Measurements from ENCODE around the gene MRPL49. TPM values are rescaled to one million over a fixed set of nuclear protein-coding genes. Genes with fewer than 3 reads are reported as not detected.

Gene MRPL49
- total and polyA plus RNA-seq, 9 of the 15 experiments (the other 6 are each of a cell fraction or from before 2014, with no cell fraction given): 74.3 to 132 (median 91.2) TPM

DNA sequence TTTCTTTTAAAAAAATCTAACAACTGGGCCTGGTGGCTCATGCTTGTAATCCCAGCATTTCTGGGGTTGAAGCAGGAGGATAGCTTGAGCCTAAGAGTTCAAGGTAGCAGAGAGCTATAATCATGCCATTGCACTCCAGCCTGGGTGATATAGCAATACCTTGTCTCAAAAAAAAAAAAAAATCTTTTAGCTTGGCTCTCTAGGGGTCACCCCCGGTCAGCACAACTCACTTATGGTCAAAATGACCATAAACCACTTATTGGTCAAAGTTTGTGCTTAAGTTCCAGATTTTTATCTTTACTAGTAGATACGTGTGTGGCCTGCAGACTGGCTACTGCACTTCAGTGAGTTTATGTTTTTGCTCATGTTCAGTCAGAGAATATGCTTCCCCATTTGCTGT, 41.6 kb downstream of the MRPL49 start (continued):
- TF ChIP-seq, protein P1, sequence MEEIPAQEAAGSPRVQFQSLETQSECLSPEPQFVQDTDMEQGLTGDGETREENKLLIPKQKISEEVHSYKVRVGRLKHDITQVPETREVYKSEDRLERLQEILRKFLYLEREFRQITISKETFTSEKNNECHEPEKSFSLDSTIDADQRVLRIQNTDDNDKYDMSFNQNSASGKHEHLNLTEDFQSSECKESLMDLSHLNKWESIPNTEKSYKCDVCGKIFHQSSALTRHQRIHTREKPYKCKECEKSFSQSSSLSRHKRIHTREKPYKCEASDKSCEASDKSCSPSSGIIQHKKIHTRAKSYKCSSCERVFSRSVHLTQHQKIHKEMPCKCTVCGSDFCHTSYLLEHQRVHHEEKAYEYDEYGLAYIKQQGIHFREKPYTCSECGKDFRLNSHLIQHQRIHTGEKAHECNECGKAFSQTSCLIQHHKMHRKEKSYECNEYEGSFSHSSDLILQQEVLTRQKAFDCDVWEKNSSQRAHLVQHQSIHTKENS (CRISPR knock-in tag; IDR thresholded peaks at IDR 0.05): no peak
- TF ChIP-seq GABPB1 (CRISPR knock-in tag; IDR thresholded peaks at IDR 0.05) (no peak), NEUROD1 (IDR thresholded peaks at IDR 0.05; ENCODE audit: borderline replicate concordance, low read depth, low read length, partially characterized antibody) (no peak), EZH2 (IDR thresholded peaks at IDR 0.05; ENCODE audit: borderline replicate concordance, low read depth, low read length) (no peak), ZC3H4 (CRISPR knock-in tag; IDR thresholded peaks at IDR 0.05; ENCODE audit: borderline replicate concordance) (no peak), GTF2A2 (tag; IDR thresholded peaks at IDR 0.05) (no peak), ZNF76 (CRISPR knock-in tag; IDR thresholded peaks at IDR 0.05; ENCODE audit: borderline replicate concordance) (no peak)
- TF ChIP-seq, protein P2, sequence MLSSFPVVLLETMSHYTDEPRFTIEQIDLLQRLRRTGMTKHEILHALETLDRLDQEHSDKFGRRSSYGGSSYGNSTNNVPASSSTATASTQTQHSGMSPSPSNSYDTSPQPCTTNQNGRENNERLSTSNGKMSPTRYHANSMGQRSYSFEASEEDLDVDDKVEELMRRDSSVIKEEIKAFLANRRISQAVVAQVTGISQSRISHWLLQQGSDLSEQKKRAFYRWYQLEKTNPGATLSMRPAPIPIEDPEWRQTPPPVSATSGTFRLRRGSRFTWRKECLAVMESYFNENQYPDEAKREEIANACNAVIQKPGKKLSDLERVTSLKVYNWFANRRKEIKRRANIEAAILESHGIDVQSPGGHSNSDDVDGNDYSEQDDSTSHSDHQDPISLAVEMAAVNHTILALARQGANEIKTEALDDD (IDR thresholded peaks at IDR 0.05): peak; percentile 91
